Measurements from ENCODE around the gene CCL17. TPM values are rescaled to one million over a fixed set of nuclear protein-coding genes. Genes with fewer than 3 reads are reported as not detected.

CCL17 gene
- total RNA-seq, 1 donor from 2014 or later: not detected

DNA sequence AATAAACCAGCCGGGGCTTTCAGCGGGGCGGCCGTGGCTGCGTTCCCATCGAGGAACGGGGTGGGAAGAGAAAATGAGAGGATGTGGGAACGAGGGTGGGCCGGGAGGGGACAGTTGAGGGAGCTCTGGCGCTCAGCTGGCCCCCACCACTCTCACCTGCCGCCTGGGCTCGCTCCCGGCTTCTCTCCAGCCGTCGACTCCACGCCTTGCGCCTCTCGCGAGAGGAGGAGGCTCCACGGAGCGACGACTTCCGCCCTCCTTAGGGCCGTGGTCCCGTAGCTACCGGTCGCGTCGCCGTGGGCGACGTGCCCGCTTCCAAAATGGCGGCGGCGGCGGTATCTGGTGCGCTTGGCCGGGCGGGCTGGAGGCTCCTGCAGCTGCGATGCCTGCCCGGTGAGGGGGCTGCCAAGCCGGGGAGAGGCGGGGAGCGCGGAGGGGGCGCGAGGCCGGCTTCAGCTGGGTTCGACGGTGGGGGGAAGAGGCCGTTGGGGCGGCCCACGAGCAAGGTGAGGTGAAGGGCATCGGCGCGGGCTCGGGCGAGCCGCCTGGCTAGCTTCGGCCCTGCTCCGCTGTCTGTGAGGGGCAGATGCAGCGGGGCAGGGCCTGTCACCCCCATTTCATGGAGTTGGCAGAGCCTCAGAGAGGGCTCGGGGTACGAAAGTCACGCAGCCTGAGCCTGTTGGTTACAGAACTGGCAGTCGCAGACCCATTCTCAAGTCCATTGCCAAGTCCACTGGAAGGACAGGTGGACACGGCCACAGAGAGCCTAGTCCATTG is 42.8 kb downstream of the CCL17 start, which contains the start of the genes CIAPIN1 and COQ9:
Gene CIAPIN1, minus strand, starts transcription at position 200 of the 777 bp plus-strand sequence. CDS start 6,457 bp downstream, outside the sequence.
Gene COQ9, plus strand, starts transcription at position 294 of the 777 bp plus-strand sequence. Its CDS starts 27 bp downstream, at position 321.
- Mint-ChIP-seq H3K9me3 (no peaks in the 10 kb centered on the region), H3K27ac (peak within 1 kb of the TSS; percentile 96), H3K27me3 (no peaks in the 10 kb centered on the region), H3K4me1 (ENCODE audit: unreplicated experiment) (peaks cover 12% of the 10 kb centered on the region), H3K36me3 (peaks cover 13% of the 10 kb centered on the region), H3K4me3 (peak within 1 kb of the TSS; percentile 95)
- DNase-seq (ENCODE audit: extremely low spot score, unreplicated experiment): peak; percentile 95
- TF ChIP-seq, protein P1, sequence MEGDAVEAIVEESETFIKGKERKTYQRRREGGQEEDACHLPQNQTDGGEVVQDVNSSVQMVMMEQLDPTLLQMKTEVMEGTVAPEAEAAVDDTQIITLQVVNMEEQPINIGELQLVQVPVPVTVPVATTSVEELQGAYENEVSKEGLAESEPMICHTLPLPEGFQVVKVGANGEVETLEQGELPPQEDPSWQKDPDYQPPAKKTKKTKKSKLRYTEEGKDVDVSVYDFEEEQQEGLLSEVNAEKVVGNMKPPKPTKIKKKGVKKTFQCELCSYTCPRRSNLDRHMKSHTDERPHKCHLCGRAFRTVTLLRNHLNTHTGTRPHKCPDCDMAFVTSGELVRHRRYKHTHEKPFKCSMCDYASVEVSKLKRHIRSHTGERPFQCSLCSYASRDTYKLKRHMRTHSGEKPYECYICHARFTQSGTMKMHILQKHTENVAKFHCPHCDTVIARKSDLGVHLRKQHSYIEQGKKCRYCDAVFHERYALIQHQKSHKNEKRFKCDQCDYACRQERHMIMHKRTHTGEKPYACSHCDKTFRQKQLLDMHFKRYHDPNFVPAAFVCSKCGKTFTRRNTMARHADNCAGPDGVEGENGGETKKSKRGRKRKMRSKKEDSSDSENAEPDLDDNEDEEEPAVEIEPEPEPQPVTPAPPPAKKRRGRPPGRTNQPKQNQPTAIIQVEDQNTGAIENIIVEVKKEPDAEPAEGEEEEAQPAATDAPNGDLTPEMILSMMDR (conservative IDR thresholded peaks at IDR 0.05): no peak

DNA sequence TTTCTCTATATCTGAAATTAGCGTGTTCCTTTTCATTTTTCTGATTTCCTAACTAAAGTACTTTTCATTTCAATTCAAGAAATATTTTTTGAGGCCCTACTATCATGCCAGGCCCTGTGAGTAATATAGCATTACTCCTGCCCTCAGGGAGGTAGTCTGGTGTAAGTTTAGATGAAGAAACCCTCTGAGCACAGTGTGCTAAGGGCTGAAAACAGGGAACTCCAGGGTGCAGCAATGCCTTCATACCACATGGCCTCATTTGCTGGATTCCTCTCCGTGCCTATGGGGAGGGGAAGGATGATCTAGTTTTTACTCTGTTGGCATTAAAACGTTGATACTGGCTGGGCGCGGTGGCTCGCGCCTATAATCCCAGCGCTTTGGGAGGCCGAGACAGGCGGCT is 47.5 kb downstream of the CCL17 start:
- H3K27ac Mint-ChIP-seq: no peak overlapping the region
- H3K27me3 Mint-ChIP-seq: no peaks in the 10 kb centered on the region
- no peaks in the 10 kb centered on the region for H3K9me3 Mint-ChIP-seq
- no peak for DNase-seq (ENCODE audit: extremely low spot score, unreplicated experiment)
- peaks cover 14% of the 10 kb centered on the region for H3K36me3 Mint-ChIP-seq
- no peak overlapping the region for H3K4me3 Mint-ChIP-seq
- H3K4me1 Mint-ChIP-seq (ENCODE audit: unreplicated experiment): peaks cover 5% of the 10 kb centered on the region
- TF ChIP-seq, protein P1 (conservative IDR thresholded peaks at IDR 0.05): no peak

DNA sequence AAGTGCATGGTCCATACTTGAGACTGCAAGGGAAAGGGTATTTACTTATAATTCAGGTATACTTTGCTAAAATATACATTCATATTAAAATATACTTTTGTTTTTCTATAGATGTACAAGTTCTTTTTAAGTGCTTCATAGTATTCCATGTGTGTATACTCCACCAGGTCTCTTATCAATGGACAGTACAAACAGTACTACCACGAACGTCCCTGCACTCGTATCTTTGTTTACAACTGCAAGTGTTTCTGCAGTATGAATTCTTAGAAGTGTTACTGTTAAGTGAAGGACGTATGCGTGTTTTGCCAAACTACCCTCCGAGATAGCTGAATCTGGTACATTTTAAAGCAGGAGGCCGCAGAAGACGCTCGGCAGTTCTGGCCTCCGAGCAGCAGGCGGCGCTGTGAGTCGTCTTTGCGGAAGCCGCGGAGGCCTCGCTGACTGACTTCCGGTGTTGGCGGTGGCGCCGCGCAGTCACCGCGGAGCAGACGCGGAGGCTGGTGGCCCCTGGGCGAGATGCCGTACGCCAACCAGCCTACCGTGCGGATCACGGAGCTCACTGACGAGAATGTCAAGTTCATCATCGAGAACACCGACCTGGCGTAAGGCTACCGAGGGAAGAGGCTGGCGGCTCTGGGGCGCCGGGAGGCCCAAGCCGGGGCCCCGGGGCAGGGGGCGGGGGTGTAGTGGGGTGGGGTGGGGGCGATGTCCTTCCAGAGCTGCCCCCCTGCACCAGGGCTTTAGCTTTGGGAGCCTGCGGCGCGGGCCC is 57.8 kb downstream of the CCL17 start, which contains the start of gene POLR2C:
Gene POLR2C, plus strand, starts transcription at position 471 of the 769 bp plus-strand sequence. Its CDS starts 46 bp downstream, at position 517.
- H3K36me3 Mint-ChIP-seq: peaks cover 24% of the 10 kb centered on the region
- H3K27me3 Mint-ChIP-seq: no peaks in the 10 kb centered on the region
- peak within 1 kb of the TSS; percentile 100 for H3K4me3 Mint-ChIP-seq
- DNase-seq (ENCODE audit: extremely low spot score, unreplicated experiment): peak; percentile 94
- peak within 1 kb of the TSS; percentile 98 for H3K27ac Mint-ChIP-seq
- no peaks in the 10 kb centered on the region for H3K9me3 Mint-ChIP-seq
- TF ChIP-seq, protein P1 (conservative IDR thresholded peaks at IDR 0.05): peak; percentile 98
- H3K4me1 Mint-ChIP-seq (ENCODE audit: unreplicated experiment): peaks cover 16% of the 10 kb centered on the region

DNA sequence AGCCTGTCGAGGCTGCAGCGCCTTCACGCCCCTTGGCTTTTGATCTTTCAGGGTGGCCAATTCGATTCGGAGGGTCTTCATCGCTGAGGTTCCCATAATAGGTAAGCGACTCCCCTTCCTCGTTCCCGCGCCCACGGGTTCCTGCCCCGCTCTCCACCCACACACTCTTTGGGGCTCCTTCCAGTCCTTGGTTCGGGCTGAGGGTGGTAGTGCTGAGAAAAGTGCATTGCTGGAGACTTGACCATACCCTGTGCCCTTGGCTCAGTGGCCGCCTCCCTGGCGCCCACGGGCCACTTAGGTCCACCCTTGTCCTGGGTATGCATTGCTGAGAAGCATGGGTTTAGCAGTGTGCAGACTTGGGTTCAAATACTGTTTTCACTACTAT is 58.4 kb downstream of the CCL17 start:
- no peaks in the 10 kb centered on the region for H3K27me3 Mint-ChIP-seq
- peak overlapping the region; percentile 98 for H3K27ac Mint-ChIP-seq
- peak overlapping the region; percentile 100 for H3K4me3 Mint-ChIP-seq
- H3K36me3 Mint-ChIP-seq: peaks cover 29% of the 10 kb centered on the region
- DNase-seq (ENCODE audit: extremely low spot score, unreplicated experiment): no peak
- peaks cover 16% of the 10 kb centered on the region for H3K4me1 Mint-ChIP-seq (ENCODE audit: unreplicated experiment)
- no peaks in the 10 kb centered on the region for H3K9me3 Mint-ChIP-seq
- TF ChIP-seq, protein P1 (conservative IDR thresholded peaks at IDR 0.05): no peak

DNA sequence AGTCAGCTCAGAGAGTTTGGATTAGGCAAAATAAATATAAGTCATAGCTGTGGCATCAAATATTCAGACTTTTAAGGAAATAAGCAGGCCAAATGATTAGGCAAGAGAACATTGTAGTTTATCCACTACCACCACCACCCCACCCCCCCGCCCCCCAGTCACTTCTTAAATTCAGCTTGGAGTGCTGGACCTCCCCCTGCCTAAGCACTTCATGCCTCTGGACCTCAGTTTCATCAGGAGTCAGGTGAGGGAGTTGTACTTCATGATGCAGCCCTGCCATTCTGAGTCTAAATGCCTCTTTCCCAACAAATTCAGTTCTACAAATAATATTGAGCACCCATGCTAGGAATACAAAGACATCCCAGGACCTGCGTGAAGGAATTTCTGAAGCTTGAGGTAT is 60.0 kb downstream of the CCL17 start:
- Mint-ChIP-seq H3K36me3 (peaks cover 38% of the 10 kb centered on the region), H3K27me3 (no peaks in the 10 kb centered on the region), H3K4me1 (ENCODE audit: unreplicated experiment) (peaks cover 16% of the 10 kb centered on the region), H3K27ac (no peak overlapping the region), H3K4me3 (peak overlapping the region; percentile 100), H3K9me3 (no peaks in the 10 kb centered on the region)
- TF ChIP-seq, protein P1 (conservative IDR thresholded peaks at IDR 0.05): no peak
- DNase-seq (ENCODE audit: extremely low spot score, unreplicated experiment): no peak

Other genes with a start within 250 kb of the CCL17 start
- 90.1 and 94.4 TPM in 2 replicates for gene PSME3IP1, start 218.7 kb upstream of the CCL17 start, total RNA-seq (ENCODE audit: low replicate concordance)
- gene RSPRY1, start 218.4 kb upstream of the CCL17 start, total RNA-seq (ENCODE audit: low replicate concordance): 36.3 and 49.9 TPM in 2 replicates
- gene ARL2BP, start 159.5 kb upstream of the CCL17 start, total RNA-seq (ENCODE audit: low replicate concordance): 37.7 and 49.4 TPM in 2 replicates
- gene PLLP, start 120.1 kb upstream of the CCL17 start, total RNA-seq (ENCODE audit: low replicate concordance): 4.9 and 5.1 TPM in 2 replicates
- gene CCL22, start 46.0 kb upstream of the CCL17 start, total RNA-seq (ENCODE audit: low replicate concordance): 0.17 TPM in 1 of 2 replicates, not detected in the other
- gene CX3CL1, start 32.3 kb upstream of the CCL17 start, total RNA-seq (ENCODE audit: low replicate concordance): 1.4 and 17.8 TPM in 2 replicates
- 68.2 and 73.7 TPM in 2 replicates for gene CIAPIN1, start 42.6 kb downstream of the CCL17 start, total RNA-seq (ENCODE audit: low replicate concordance)
- gene COQ9, start 42.7 kb downstream of the CCL17 start, total RNA-seq (ENCODE audit: low replicate concordance): 73.1 and 96.0 TPM in 2 replicates
- 63.0 and 70.5 TPM in 2 replicates for gene POLR2C, start 57.9 kb downstream of the CCL17 start, total RNA-seq (ENCODE audit: low replicate concordance)
- 33.3 and 72.0 TPM in 2 replicates for gene DOK4, start 81.7 kb downstream of the CCL17 start, total RNA-seq (ENCODE audit: low replicate concordance)
- 6.9 and 14.4 TPM in 2 replicates for gene CCDC102A, start 131.8 kb downstream of the CCL17 start, total RNA-seq (ENCODE audit: low replicate concordance)
- 0.82 and 1.7 TPM in 2 replicates for gene ADGRG5, start 137.9 kb downstream of the CCL17 start, total RNA-seq (ENCODE audit: low replicate concordance)
- gene ADGRG1, start 223.9 kb downstream of the CCL17 start, total RNA-seq (ENCODE audit: low replicate concordance): 41.1 and 61.0 TPM in 2 replicates